DMS 273 (cell line): Measurements from ENCODE around the gene FBXL22.
A peak's percentile ranks its signal among the peaks of the same experiment; 100 is the strongest.

Source experiments
- DNase-seq: peaks from one replicate; lab custom pipeline; 2025; ENCODE audit not compliant: unreplicated experiment; lab: John Stamatoyannopoulos, UW

The FBXL22 gene

GRCh38 chr15:63593705-63594671 is 3.2 kb upstream of the FBXL22 start:
- no peak for DNase-seq

- DNase-seq: no peak
Observed at GRCh38 chr15:63595065-63595464, 2.1 kb upstream of the FBXL22 start.

GRCh38 chr15:63595688-63596087 is 1.5 kb upstream of the FBXL22 start:
- DNase-seq: no peak

GRCh38 chr15:63596676-63597037 is 530 bp upstream of the FBXL22 start:
- DNase-seq: no peak

GRCh38 chr15:63597821-63598220 is 634 bp downstream of the FBXL22 start:
- no peak for DNase-seq

GRCh38 chr15:63598473-63599400 is 1.6 kb downstream of the FBXL22 start:
- peak; percentile 21 for DNase-seq

GRCh38 chr15:63599401-63600000 is 2.3 kb downstream of the FBXL22 start:
- DNase-seq: peak; percentile 70

GRCh38 chr15:63600001-63600615 is 2.9 kb downstream of the FBXL22 start:
- DNase-seq: peak; percentile 52

GRCh38 chr15:63600616-63601025 is 3.4 kb downstream of the FBXL22 start:
- peak; percentile 95 for DNase-seq

GRCh38 chr15:63601026-63601703 is 4.0 kb downstream of the FBXL22 start:
- peak; percentile 49 for DNase-seq

GRCh38 chr15:63601704-63602185 is 4.6 kb downstream of the FBXL22 start:
- peak; percentile 48 for DNase-seq

GRCh38 chr15:63602595-63602994 is 5.4 kb downstream of the FBXL22 start:
- no peak for DNase-seq

- DNase-seq: no peak
Observed at GRCh38 chr15:63603516-63603915, 6.3 kb downstream of the FBXL22 start.

GRCh38 chr15:63604281-63604680 is 7.1 kb downstream of the FBXL22 start:
- no peak for DNase-seq

GRCh38 chr15:63605036-63605435 is 7.8 kb downstream of the FBXL22 start:
- DNase-seq: no peak

- no peak for DNase-seq
Observed at GRCh38 chr15:63605816-63606215, 8.6 kb downstream of the FBXL22 start.

GRCh38 chr15:63606308-63606707 is 9.1 kb downstream of the FBXL22 start:
- no peak for DNase-seq

- no peak for DNase-seq
Observed at GRCh38 chr15:63608989-63609388, 11.8 kb downstream of the FBXL22 start.

- DNase-seq: no peak
Observed at GRCh38 chr15:63609448-63609847, 12.3 kb downstream of the FBXL22 start.

GRCh38 chr15:63610209-63610841 is 13.1 kb downstream of the FBXL22 start:
- peak; percentile 84 for DNase-seq
